K562 (cell line): ENCODE measurements around the gene CNNM4. TPM values are rescaled to one million over a fixed set of nuclear protein-coding genes. Genes with fewer than 3 reads are reported as not detected.

Source experiments
- ATF4 ChIP-seq: fragments of 450-650 bp; formaldehyde crosslinking; IDR thresholded peaks from 2 replicates; pipeline ENCODE4 v1.4.0; 2022; ENCODE audit warnings: mild to moderate bottlenecking, moderate library complexity
- BRCA1 ChIP-seq, 2 experiments: fragments of 450-650 bp in 1 of 2; sonication (generic) in 1 of 2; formaldehyde crosslinking in 1 of 2; IDR thresholded peaks; 2 replicates each; pipeline versions ENCODE4 v1.5.0 to v1.6.1; 2017 to 2020; ENCODE audit warnings: mild to moderate bottlenecking in 1 of 2, missing genetic modification reagents in 1 of 2
- CREBBP ChIP-seq: IDR thresholded peaks from one replicate; pipeline ENCODE4 v1.6.1; 2012; ENCODE audit warnings: low read depth, mild to moderate bottlenecking, control low read depth, inconsistent platforms, low read length
- E2F3 ChIP-seq: fragments of 250-450 bp; sonication (Bioruptor Pico); IDR thresholded peaks from 2 replicates; pipeline ENCODE4 v1.4.0; 2020; ENCODE audit warnings: mild to moderate bottlenecking
- E2F4 ChIP-seq: sonication (generic); formaldehyde crosslinking; IDR thresholded peaks from 2 replicates; pipeline ENCODE4 v1.8.0; 2022; ENCODE audit warnings: mild to moderate bottlenecking, low read depth, missing genetic modification reagents
- KDM1A ChIP-seq, 2 experiments: fragments of 450-650 bp; IDR thresholded peaks; 2 replicates each; pipeline ENCODE4 v1.6.1; 2016; ENCODE audit warnings: mild to moderate bottlenecking in 2 of 2
- MAFK ChIP-seq: IDR thresholded peaks from 2 replicates; pipeline ENCODE4 v1.6.1; 2011; ENCODE audit warnings: low read length, improper control_type of control experiment
- MCM7 ChIP-seq, 2 experiments: fragments of 450-650 bp; IDR thresholded peaks; 2 replicates each; pipeline ENCODE4 v1.6.1; 2016 to 2018
- MEF2D ChIP-seq: conservative IDR thresholded peaks from 2 replicates; pipeline ENCODE4 v1.6.1; 2016; ENCODE audit warnings: low read depth, missing genetic modification characterization, missing compliant biosample characterization
- MTF1 ChIP-seq: fragments of 250-450 bp; sonication (Bioruptor Pico); IDR thresholded peaks from 2 replicates; pipeline ENCODE4 v1.9.0; 2021; ENCODE audit warnings: moderate library complexity, mild to moderate bottlenecking, inconsistent platforms, borderline replicate concordance
- PTBP1 ChIP-seq: fragments of 200-400 bp; formaldehyde crosslinking; IDR thresholded peaks from 2 replicates; pipeline ENCODE4 v1.6.1; 2017; ENCODE audit warnings: low read depth, low read length
- RBM22 ChIP-seq: fragments of 200-400 bp; formaldehyde crosslinking; IDR thresholded peaks from 2 replicates; pipeline ENCODE4 v1.6.1; 2018; ENCODE audit warnings: low read length, low read depth; ENCODE audit not compliant: poor library complexity, severe bottlenecking
- RNF219 ChIP-seq: fragments of 250-450 bp; sonication (Bioruptor Pico); IDR thresholded peaks from 2 replicates; pipeline ENCODE4 v1.5.0; 2022; ENCODE audit warnings: mild to moderate bottlenecking
- SMAD1 ChIP-seq: fragments of 150-350 bp; IDR thresholded peaks from 2 replicates; pipeline ENCODE4 v1.6.1; 2014; ENCODE audit warnings: low read length, low read depth; ENCODE audit not compliant: partially characterized antibody
- ZNF512 ChIP-seq: IDR thresholded peaks from 2 replicates; pipeline ENCODE4 v1.6.1; 2016; ENCODE audit warnings: missing genetic modification characterization, missing compliant biosample characterization
- ZNF584 ChIP-seq: fragments of 200-800 bp; sonication (Bioruptor generic); IDR thresholded peaks from 2 replicates; pipeline ENCODE4 v1.6.1; 2016; ENCODE audit warnings: low read depth, mild to moderate bottlenecking, missing genetic modification characterization, missing compliant biosample characterization
- ZNF707 ChIP-seq: fragments of 250-450 bp; sonication (Bioruptor Pico); conservative IDR thresholded peaks from 2 replicates; pipeline ENCODE4 v1.8.0; 2022; ENCODE audit warnings: inconsistent platforms, mild to moderate bottlenecking, moderate library complexity
- ZNF740 ChIP-seq, 3 experiments: fragments of 200-800 bp in 1 of 3; sonication (Bioruptor generic) in 1 of 3; sonication (generic) in 1 of 3; formaldehyde crosslinking in 1 of 3; IDR thresholded peaks; 2 replicates each; pipeline versions ENCODE4 v1.6.1 to v1.8.0; 2016 to 2022; ENCODE audit warnings: mild to moderate bottlenecking in 2 of 3, missing compliant biosample characterization in 2 of 3, missing genetic modification characterization in 2 of 3, missing genetic modification reagents in 1 of 3
- ZNF75A ChIP-seq: fragments of 450-650 bp; formaldehyde crosslinking; IDR thresholded peaks from 2 replicates; pipeline ENCODE4 v1.4.0; 2020; ENCODE audit warnings: mild to moderate bottlenecking
- polyA plus RNA-seq, 8 experiments: library from polyadenylated mRNA; depleted of rRNA in 4 of 8; stranded (reverse) in 5 of 8; unstranded in 3 of 8; fragments of >200 nt; fragmentation: Nextera tagmentation in 2 of 8; fragmentation: Illumina TruSeq in 1 of 8; extraction: Ambion mirVana in 2 of 8; extraction: Trizol in 1 of 8; gene quantifications; 2 replicates each; pipeline versions ENCODE4 v1.2.1 to v1.2.3, GENCODE V29; 2011 to 2014; ENCODE audit warnings: inconsistent platforms in 1 of 8, missing spikeins in 1 of 8
- total RNA-seq, 7 experiments: library from RNA; depleted of rRNA in 6 of 7; stranded (reverse); fragments of >200 nt in 6 of 7; fragmentation: Illumina TruSeq in 2 of 7; extraction: Trizol in 2 of 7; gene quantifications; 2 replicates each; pipeline versions ENCODE4 v1.2.1 to v1.2.3, GENCODE V29; 2011 to 2021; ENCODE audit warnings: low replicate concordance in 1 of 7

CNNM4 gene
- total and polyA plus RNA-seq, 9 of the 15 experiments (the other 6 are each of a cell fraction or from before 2014, with no cell fraction given), result 0.96 to 6.3 (median 2.8) TPM

GRCh38 chr2:96760986-96761832 lies 507 bp downstream of the CNNM4 start (continued):
- TF ChIP-seq E2F4 (CRISPR knock-in tag), result no peak
- no peak for TF ChIP-seq KDM1A (IDR thresholded peaks at IDR 0.05)
- no peak for TF ChIP-seq ZNF584 (CRISPR knock-in tag)
- TF ChIP-seq SMAD1, result no peak
- no peak for TF ChIP-seq MTF1 (CRISPR knock-in tag)
- no peak for TF ChIP-seq MCM7 (IDR thresholded peaks at IDR 0.05)
- TF ChIP-seq MAFK, result no peak
- no peak for TF ChIP-seq ZNF512 (tag)
- TF ChIP-seq ZNF75A (CRISPR knock-in tag), result no peak
- TF ChIP-seq MEF2D (tag), result no peak
- no peak for TF ChIP-seq ZNF707 (CRISPR knock-in tag)
- TF ChIP-seq ZNF740 (CRISPR knock-in tag; IDR thresholded peaks at IDR 0.05), result 0 out of 2 replicates have a peak, but pooled peaks have one; percentile 20
- TF ChIP-seq ZNF740 (tag; IDR thresholded peaks at IDR 0.05), result no peak
- no peak for TF ChIP-seq E2F3 (CRISPR knock-in tag)
- TF ChIP-seq CREBBP, result no peak
- no peak for TF ChIP-seq PTBP1
- no peak for TF ChIP-seq RNF219 (CRISPR knock-in tag)
- no peak for TF ChIP-seq ATF4 (CRISPR knock-in tag)
- TF ChIP-seq BRCA1 (IDR thresholded peaks at IDR 0.05), result no peak
- no peak for TF ChIP-seq BRCA1 (CRISPR knock-in tag; IDR thresholded peaks at IDR 0.05)
- TF ChIP-seq RBM22, result no peak
